ENCODE results near the gene MFSD6L.

Gene MFSD6L

DNA sequence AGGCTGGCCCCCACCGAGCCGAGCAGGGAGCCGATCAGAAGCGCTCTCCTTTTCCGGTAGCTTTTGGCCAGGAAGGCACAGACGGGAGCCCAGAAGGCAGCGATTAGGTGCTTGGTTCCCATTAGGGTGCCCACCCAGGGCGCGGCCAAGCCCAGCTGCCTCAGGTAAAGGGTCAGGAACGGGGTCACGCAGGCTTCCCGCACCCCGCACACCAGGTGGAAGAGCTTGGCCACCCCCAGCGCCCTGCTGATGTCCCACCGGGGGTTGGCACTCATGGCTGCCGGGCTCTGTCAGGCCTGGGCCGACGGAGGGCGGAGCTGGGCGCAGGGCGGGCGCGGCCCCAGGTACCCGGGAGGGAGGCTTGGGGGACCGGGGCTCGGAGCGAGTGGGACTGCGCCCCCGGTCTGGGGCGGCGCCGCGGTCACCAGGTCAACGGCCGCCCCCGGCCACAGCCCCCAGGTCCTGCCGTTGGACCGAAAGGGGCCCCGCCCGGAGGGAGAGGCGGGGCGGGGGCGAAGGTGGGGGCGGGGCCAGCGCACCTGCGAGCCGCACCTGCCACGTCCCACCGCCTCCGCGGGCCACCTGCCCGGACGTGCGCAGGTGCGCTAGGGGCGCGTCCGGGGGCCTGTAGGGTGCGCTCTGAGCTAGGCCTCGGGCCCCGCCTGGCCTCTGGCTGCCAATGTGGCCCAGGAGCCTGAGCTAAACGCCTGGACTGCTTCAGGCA lies at the start of gene MFSD6L:
TSS of gene MFSD6L (minus strand) at position 520 of the 724 bp plus-strand sequence. CDS start at position 275, 245 bp downstream.
- TF ChIP-seq POLR2A (IDR thresholded peaks at IDR 0.05; ENCODE audit: low read length): no peak
- no peak for TF ChIP-seq GATA1 (IDR thresholded peaks at IDR 0.05; ENCODE audit: low read depth, low read length)
- no peak for DNase-seq

DNA sequence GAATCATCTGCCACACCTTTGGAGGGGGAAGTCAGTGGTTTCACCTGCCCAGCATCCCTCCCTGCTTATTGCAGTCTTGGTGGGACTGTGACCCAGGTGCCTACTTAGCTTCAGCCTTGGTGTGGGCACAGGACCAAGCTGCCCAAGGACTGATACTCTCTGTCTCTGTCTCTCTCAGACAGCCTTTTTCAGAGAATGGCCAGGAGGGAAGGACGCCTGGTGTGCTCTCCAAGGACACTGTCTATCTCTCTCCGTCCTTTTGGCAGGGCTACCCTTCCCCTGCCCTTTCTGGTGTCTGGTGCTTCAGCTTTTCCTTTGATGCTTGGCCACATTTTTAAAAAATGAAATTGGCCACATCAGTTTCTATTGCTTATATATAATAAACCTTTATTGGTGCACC lies 48.7 kb upstream of the MFSD6L start:
- DNase-seq: no peak
- TF ChIP-seq GATA1 (IDR thresholded peaks at IDR 0.05; ENCODE audit: low read depth, low read length) (no peak), POLR2A (IDR thresholded peaks at IDR 0.05; ENCODE audit: low read length) (no peak)

DNA sequence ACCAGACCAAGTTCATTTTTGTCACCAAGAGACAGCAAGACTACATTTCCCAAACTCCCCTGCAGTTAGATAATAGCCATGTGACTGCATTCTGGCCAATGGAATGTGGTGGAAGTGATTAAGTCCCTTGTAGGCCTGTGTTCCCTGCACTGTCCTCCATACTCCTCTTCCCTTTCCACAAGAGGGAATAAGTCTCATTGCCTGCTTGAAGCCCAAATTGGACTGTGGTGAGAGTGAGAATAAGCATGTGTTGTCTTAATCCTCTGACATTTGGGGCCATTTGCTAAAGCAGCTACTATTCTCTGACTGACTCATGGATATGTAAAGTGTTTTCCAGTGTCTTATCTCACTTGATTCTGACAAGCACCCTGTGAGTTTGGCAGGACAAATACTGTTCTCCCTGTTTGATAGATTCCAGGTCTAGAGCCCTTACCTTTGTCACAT lies 47.6 kb upstream of the MFSD6L start:
- TF ChIP-seq POLR2A (IDR thresholded peaks at IDR 0.05; ENCODE audit: low read length): no peak
- no peak for TF ChIP-seq GATA1 (IDR thresholded peaks at IDR 0.05; ENCODE audit: low read depth, low read length)
- DNase-seq: peak; percentile 32 to 34

DNA sequence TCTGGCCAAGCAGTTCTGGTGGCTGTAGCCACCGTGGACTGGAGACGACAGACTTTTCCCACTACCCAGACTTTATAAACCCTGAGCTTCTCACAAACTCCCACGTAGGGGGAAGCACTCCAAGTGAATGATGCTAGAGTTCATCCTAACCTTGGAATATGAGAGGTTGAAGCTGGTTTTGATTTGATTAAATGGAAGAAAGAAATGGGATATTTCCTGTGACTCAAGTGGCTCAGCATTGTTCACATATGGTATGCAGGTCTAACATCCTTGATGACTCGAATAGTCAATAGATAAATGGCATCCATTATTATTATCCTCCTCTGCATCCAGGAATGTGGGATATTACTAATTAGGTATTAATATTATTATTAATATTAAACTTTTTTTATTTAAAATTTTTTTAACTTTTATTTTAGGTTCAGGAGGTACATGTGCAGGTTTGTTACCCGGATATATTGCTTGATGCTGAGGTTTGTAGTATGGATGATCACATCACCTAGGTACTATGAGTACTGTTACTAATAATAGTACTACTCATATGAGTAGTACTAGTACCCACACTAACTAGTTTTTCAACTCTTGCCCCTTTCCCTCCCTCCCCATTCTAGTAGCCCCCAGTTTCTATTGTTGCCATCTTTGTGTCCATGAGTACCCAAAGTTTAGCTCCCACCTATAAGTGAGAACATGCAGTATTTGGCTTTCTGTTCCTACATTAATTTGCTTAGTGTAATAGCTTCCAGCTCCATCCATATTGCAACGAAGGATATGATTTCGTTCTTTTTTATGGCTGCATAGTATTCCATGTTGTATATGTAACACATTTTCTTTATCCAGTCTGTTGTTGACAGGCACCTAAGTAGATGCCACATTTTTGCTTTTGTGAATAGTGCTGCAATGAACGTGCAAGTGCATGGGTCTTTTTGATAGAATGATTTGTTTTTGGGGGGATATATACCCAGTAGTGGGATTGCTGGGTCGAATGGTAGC lies 45.4 kb upstream of the MFSD6L start:
- TF ChIP-seq GATA1 (IDR thresholded peaks at IDR 0.05; ENCODE audit: low read depth, low read length) (no peak), POLR2A (IDR thresholded peaks at IDR 0.05; ENCODE audit: low read length) (no peak)
- no peak for DNase-seq

DNA sequence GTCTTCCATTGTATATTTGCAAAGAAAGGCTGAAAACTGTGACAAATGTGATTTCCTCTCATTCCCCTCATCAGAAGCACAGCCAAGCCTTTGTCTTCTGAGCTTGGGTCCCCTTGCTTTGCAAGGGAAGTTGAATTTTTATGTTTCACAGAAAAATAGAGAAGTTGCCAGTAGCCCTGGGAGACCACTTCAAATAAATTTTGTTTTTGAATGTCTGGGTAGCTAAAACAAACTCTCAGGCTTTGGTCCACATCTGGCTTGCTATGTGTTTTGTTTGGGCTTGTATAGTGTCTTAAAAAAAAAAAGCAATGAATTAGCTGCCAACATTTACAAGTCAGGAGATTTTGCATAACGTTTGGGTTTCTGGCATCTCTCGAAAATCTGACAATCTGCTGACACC lies 44.2 kb upstream of the MFSD6L start:
- no peak for TF ChIP-seq POLR2A (IDR thresholded peaks at IDR 0.05; ENCODE audit: low read length)
- no peak for TF ChIP-seq GATA1 (IDR thresholded peaks at IDR 0.05; ENCODE audit: low read depth, low read length)
- no peak for DNase-seq

GRCh38 chr17:8841844-8842243 lies 42.7 kb upstream of the MFSD6L start:
- TF ChIP-seq GATA1 (IDR thresholded peaks at IDR 0.05; ENCODE audit: low read depth, low read length) (no peak), POLR2A (IDR thresholded peaks at IDR 0.05; ENCODE audit: low read length) (no peak)
- no peak for DNase-seq

DNA sequence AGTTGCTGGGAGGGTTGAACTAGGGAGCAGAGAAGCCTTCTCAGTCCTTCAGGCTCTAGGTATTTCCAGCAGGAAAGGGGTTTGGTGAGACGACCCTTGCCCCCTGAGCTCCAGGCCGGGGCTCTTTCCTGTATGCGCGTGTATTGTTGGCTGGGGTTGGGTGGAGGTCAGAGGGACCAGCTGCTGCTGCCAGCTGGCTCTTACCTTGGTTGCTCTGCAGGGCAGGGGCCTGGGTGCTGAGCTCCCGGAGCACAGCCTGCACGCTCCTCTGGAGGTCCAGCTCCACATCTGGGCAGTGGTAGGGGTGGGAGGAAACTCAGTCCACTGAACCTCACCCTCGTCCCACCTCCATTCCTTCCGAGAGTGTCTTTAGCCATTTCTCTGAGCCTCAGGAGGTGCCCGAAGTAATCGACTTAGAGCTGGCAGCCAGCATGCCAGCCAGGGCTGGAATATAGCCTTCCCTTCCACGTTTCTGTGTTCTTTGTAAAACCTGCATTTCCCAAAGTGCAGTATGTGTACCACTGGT lies 40.3 kb upstream of the MFSD6L start:
- TF ChIP-seq POLR2A (IDR thresholded peaks at IDR 0.05; ENCODE audit: low read length): no peak
- no peak for TF ChIP-seq GATA1 (IDR thresholded peaks at IDR 0.05; ENCODE audit: low read depth, low read length)
- DNase-seq: no peak

DNA sequence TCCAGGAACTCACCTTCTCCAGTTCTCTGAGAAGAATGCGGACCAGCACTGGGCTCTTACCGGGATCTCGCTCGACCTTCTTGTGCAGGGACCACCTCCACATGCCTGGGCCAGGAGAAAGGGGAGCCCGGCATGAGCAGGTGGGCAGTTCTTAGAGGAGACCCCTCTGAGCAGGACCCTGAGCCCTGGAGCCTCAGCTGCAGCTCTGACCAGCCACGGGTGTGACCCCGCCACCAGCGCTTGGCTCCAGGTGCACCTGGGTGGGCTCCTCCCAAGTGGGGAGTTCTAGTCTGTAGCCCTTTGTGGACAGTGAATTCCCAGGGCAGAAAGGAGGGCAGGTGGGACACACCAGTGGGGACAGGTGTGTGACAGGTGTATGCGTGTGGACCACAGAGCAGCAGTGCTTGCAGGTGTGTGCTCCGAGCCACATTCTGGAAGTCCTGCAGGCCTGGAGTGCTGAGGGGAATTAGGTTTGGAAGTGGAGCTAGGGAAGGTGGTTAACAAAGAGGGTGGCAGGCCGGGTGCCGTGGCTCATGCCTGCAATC lies 39.5 kb upstream of the MFSD6L start:
- TF ChIP-seq POLR2A (IDR thresholded peaks at IDR 0.05; ENCODE audit: low read length): no peak
- no peak for TF ChIP-seq GATA1 (IDR thresholded peaks at IDR 0.05; ENCODE audit: low read depth, low read length)
- no peak for DNase-seq

- no peak for DNase-seq
- TF ChIP-seq GATA1 (IDR thresholded peaks at IDR 0.05; ENCODE audit: low read depth, low read length) (no peak), POLR2A (IDR thresholded peaks at IDR 0.05; ENCODE audit: low read length) (no peak)
Measured at GRCh38 chr17:8837563-8838075, 38.5 kb upstream of the MFSD6L start.

GRCh38 chr17:8836821-8837562 lies 37.8 kb upstream of the MFSD6L start:
- TF ChIP-seq GATA1 (IDR thresholded peaks at IDR 0.05; ENCODE audit: low read depth, low read length) (no peak), POLR2A (IDR thresholded peaks at IDR 0.05; ENCODE audit: low read length) (no peak)
- DNase-seq: no peak

DNA sequence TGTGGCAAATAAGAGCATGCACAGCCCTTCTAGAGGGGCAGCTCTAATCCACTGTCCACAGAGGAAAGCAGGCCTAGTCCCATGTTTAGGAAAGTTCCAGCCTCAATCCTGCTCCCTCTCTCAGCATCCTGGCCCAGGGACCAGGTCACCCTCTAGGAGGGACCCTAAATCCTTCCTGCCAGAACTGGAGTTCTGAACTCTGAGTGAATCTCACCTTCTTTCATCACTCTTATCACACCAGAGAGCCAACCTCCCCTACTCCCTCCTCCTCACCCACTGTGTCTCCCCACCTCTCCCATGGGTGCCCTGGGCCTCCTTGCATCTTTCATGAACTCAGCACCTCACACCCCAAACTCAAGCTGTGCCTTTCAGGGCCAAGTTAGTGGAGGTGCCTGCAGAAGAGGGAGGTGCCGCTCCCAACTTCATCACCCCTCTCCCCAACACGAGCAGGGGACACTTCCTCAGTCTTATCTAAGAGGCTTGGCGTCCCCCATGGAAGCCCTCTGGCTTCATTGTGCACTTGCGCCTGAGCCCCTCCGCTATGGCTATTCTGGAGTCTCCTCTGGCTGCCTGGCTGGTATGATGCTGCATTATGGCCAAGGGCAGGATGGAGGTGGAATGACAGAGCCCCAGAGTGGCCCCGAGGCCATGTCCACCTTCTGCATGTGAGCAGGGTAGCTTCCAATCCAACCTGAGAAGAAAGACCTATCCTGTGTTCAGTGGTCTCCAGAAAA lies 36.6 kb upstream of the MFSD6L start:
- TF ChIP-seq POLR2A (IDR thresholded peaks at IDR 0.05; ENCODE audit: low read length): no peak
- no peak for TF ChIP-seq GATA1 (IDR thresholded peaks at IDR 0.05; ENCODE audit: low read depth, low read length)
- no peak for DNase-seq

DNA sequence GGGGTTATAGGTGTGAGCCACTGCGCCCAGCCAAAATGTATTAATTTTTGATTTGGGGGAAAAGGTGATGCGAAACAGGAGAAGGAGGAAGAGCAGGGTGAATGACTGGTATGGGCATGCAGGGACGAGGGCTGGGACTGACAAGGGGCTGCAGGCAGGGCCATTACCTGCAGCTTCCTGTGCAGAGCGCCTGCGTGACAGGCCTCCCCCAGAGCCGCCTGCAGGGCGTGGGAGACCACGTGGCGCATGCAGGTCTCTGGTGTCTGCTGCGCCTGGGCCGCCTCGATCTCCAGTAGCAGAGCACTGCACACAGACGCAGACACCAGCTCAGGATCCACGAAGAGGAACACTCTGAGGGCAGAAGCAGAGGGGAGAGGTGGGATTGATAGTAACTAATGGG lies 35.9 kb upstream of the MFSD6L start:
- DNase-seq: no peak
- TF ChIP-seq POLR2A (IDR thresholded peaks at IDR 0.05; ENCODE audit: low read length): no peak
- TF ChIP-seq GATA1 (IDR thresholded peaks at IDR 0.05; ENCODE audit: low read depth, low read length): no peak
